Femur (tissue), 1 donor: ENCODE data around the gene DAPK1.
A peak's percentile ranks its signal among the peaks of the same experiment; 100 is the strongest.

Experiments
- DNase-seq: peaks from one replicate; pipeline ENCODE4 v3.0.0-alpha.2; 2017

Gene DAPK1

GRCh38 chr9:87570000-87570908 lies 72.6 kb downstream of the DAPK1 start:
- DNase-seq, result no peak

GRCh38 chr9:87572719-87573118 lies 75.1 kb downstream of the DAPK1 start:
- no peak for DNase-seq

- no peak for DNase-seq
These were observed 76.2 kb downstream of the DAPK1 start for GRCh38 chr9:87573841-87574342.

GRCh38 chr9:87577746-87578145 lies 80.1 kb downstream of the DAPK1 start:
- no peak for DNase-seq

- no peak for DNase-seq
These were observed 81.0 kb downstream of the DAPK1 start for GRCh38 chr9:87578625-87579024.

- no peak for DNase-seq
These were observed 82.3 kb downstream of the DAPK1 start for GRCh38 chr9:87579781-87580541.

- no peak for DNase-seq
These were observed 83.3 kb downstream of the DAPK1 start for GRCh38 chr9:87580941-87581438.

GRCh38 chr9:87581513-87581912 lies 83.8 kb downstream of the DAPK1 start:
- no peak for DNase-seq

GRCh38 chr9:87581949-87582637 lies 84.4 kb downstream of the DAPK1 start:
- DNase-seq, result no peak

- no peak for DNase-seq
These were observed 86.7 kb downstream of the DAPK1 start for GRCh38 chr9:87584326-87584725.

- no peak for DNase-seq
These were observed 87.6 kb downstream of the DAPK1 start for GRCh38 chr9:87585123-87585855.

- no peak for DNase-seq
These were observed 89.2 kb downstream of the DAPK1 start for GRCh38 chr9:87586731-87587355.

- DNase-seq, result no peak
These were observed 89.7 kb downstream of the DAPK1 start for GRCh38 chr9:87587356-87587745.

- DNase-seq, result no peak
These were observed 90.2 kb downstream of the DAPK1 start for GRCh38 chr9:87587864-87588263.

GRCh38 chr9:87588339-87588738 lies 90.7 kb downstream of the DAPK1 start:
- no peak for DNase-seq

GRCh38 chr9:87590996-87591395 lies 93.3 kb downstream of the DAPK1 start:
- no peak for DNase-seq

GRCh38 chr9:87592554-87593358 lies 95.1 kb downstream of the DAPK1 start:
- peak; percentile 69 for DNase-seq

- DNase-seq, result no peak
These were observed 95.8 kb downstream of the DAPK1 start for GRCh38 chr9:87593359-87593980.

- no peak for DNase-seq
These were observed 96.5 kb downstream of the DAPK1 start for GRCh38 chr9:87594194-87594593.

- no peak for DNase-seq
These were observed 97.0 kb downstream of the DAPK1 start for GRCh38 chr9:87594662-87595061.
